Adrenal gland (tissue), 5 donors: ENCODE results near the gene UBTD2.

Experiments
- CTCF ChIP-seq, 6 experiments: fragments of 450-650 bp in 4 of 6; fragments of 200-600 bp in 2 of 6; sonication (generic) in 1 of 6; IDR thresholded peaks; 1 replicate in 5 of 6; 2 replicates in 1 of 6; pipeline versions ENCODE4 v1.5.1 to v1.8.0; 2016 to 2021; ENCODE audit warnings: antibody characterized with exemption in 6 of 6, mild to moderate bottlenecking in 2 of 6, moderate library complexity in 1 of 6
- POLR2A ChIP-seq, 2 donors: fragments of 450-650 bp; IDR thresholded peaks; one replicate each; pipeline ENCODE4 v1.6.1; 2017; ENCODE audit warnings: antibody characterized with exemption in 2 of 2, mild to moderate bottlenecking in 2 of 2, moderate library complexity in 1 of 2
- donor health status: DM: no; HTN: no; CAD: no.

GRCh38 chr5:172322028-172322965, 38.7 kb upstream of the UBTD2 start:
- TF ChIP-seq CTCF (IDR thresholded peaks at IDR 0.05) (no peak), POLR2A (IDR thresholded peaks at IDR 0.05) (no peak)
